K562 (cell line): ENCODE measurements around the gene HIPK2. TPM values are rescaled to one million over a fixed set of nuclear protein-coding genes. Genes with fewer than 3 reads are reported as not detected.

Experiments
- MAFG ChIP-seq: fragments of 450-650 bp; conservative IDR thresholded peaks from 2 replicates; pipeline ENCODE4 v1.6.1; 2016; ENCODE audit warnings: missing genetic modification characterization, missing compliant biosample characterization
- SRSF3 ChIP-seq: fragments of 200-400 bp; formaldehyde crosslinking; IDR thresholded peaks from 2 replicates; pipeline ENCODE4 v1.6.1; 2016; ENCODE audit warnings: mild to moderate bottlenecking, low read length, moderate library complexity; ENCODE audit not compliant: insufficient read depth
- ZHX1 ChIP-seq: fragments of 150-350 bp; conservative IDR thresholded peaks from 2 replicates; pipeline ENCODE4 v1.6.1; 2014; ENCODE audit warnings: low read length
- ZNF263 ChIP-seq: sonication (generic); formaldehyde crosslinking; IDR thresholded peaks from 2 replicates; pipeline ENCODE4 v1.8.0; 2022; ENCODE audit warnings: mild to moderate bottlenecking, missing genetic modification reagents, borderline replicate concordance
- polyA plus RNA-seq, 8 experiments: library from polyadenylated mRNA; depleted of rRNA in 4 of 8; stranded (reverse) in 5 of 8; unstranded in 3 of 8; fragments of >200 nt; fragmentation: Nextera tagmentation in 2 of 8; fragmentation: Illumina TruSeq in 1 of 8; extraction: Ambion mirVana in 2 of 8; extraction: Trizol in 1 of 8; gene quantifications; 2 replicates each; pipeline versions ENCODE4 v1.2.1 to v1.2.3, GENCODE V29; 2011 to 2014; ENCODE audit warnings: inconsistent platforms in 1 of 8, missing spikeins in 1 of 8
- total RNA-seq, 7 experiments: library from RNA; depleted of rRNA in 6 of 7; stranded (reverse); fragments of >200 nt in 6 of 7; fragmentation: Illumina TruSeq in 2 of 7; extraction: Trizol in 2 of 7; gene quantifications; 2 replicates each; pipeline versions ENCODE4 v1.2.1 to v1.2.3, GENCODE V29; 2011 to 2021; ENCODE audit warnings: low replicate concordance in 1 of 7
- TF ChIP-seq, protein P1 (sequence below): fragments of 450-650 bp; IDR thresholded peaks from 2 replicates; pipeline ENCODE4 v1.6.1; 2016; ENCODE audit warnings: mild to moderate bottlenecking, moderate library complexity
- TF ChIP-seq, protein P2 (sequence below), 3 experiments: fragments of 200-800 bp in 1 of 3; sonication (Bioruptor generic) in 1 of 3; sonication (generic) in 1 of 3; formaldehyde crosslinking in 1 of 3; IDR thresholded peaks; 2 replicates each; pipeline versions ENCODE4 v1.6.1 to v1.8.0; 2016 to 2022; ENCODE audit warnings: mild to moderate bottlenecking in 2 of 3, missing compliant biosample characterization in 2 of 3, missing genetic modification characterization in 2 of 3, missing genetic modification reagents in 1 of 3
- TF ChIP-seq, protein P3 (sequence below): fragments of 250-450 bp; sonication (Bioruptor Pico); IDR thresholded peaks from 2 replicates; pipeline ENCODE4 v1.9.0; 2021; ENCODE audit warnings: mild to moderate bottlenecking

The HIPK2 gene
- total and polyA plus RNA-seq, 9 of the 15 experiments (the other 6 are each of a cell fraction or from before 2014, with no cell fraction given) = 0.69 to 19.8 (median 5.1) TPM

DNA sequence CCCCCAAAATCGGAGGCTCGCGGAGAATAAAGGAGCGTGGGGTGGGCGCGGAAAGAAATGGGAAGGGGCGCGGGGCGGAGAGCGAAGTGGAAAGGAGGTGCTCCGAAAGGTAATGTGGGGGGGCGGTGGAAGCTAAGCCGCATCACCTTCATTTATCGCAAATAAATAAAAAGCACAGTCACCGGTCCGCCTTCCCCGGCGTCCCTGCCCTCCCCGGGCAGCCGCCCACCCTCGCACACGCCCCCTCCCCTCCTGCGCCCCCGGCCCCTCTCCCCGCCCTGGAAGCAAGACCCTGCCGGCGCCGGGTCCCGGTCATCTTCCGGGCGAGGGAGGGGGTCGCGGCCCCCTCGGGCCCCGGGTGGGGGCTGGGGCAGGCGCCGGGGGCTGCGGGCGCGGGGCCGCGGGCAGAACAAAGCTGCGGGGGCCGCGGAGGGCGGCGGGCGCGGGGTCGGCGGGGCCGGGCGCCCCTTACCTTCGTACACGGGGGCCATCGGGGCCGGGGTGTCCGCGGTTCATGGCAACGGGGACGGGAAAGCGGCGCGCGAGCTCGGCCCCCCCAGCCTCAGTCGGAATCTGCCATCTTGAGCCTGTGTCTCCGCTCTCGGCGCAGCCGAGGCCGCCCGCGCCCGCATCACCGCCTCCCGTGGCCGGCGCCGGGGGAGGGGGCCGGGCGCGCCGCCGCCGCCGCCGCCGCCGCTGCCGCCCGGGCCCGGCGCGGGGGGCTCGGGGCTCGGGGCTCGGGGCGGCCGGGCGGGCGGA lies 486 bp downstream of the HIPK2 start (continued):
- TF ChIP-seq ZHX1 (no peak), SRSF3 (0 out of 2 replicates have a peak, but pooled peaks have one; percentile 20), MAFG (tag) (peak; percentile 34; the same call in 1 of the 2 replicates), ZNF263 (CRISPR knock-in tag) (peak; percentile 27; the same call in 1 of the 2 replicates)
- TF ChIP-seq, protein P1, sequence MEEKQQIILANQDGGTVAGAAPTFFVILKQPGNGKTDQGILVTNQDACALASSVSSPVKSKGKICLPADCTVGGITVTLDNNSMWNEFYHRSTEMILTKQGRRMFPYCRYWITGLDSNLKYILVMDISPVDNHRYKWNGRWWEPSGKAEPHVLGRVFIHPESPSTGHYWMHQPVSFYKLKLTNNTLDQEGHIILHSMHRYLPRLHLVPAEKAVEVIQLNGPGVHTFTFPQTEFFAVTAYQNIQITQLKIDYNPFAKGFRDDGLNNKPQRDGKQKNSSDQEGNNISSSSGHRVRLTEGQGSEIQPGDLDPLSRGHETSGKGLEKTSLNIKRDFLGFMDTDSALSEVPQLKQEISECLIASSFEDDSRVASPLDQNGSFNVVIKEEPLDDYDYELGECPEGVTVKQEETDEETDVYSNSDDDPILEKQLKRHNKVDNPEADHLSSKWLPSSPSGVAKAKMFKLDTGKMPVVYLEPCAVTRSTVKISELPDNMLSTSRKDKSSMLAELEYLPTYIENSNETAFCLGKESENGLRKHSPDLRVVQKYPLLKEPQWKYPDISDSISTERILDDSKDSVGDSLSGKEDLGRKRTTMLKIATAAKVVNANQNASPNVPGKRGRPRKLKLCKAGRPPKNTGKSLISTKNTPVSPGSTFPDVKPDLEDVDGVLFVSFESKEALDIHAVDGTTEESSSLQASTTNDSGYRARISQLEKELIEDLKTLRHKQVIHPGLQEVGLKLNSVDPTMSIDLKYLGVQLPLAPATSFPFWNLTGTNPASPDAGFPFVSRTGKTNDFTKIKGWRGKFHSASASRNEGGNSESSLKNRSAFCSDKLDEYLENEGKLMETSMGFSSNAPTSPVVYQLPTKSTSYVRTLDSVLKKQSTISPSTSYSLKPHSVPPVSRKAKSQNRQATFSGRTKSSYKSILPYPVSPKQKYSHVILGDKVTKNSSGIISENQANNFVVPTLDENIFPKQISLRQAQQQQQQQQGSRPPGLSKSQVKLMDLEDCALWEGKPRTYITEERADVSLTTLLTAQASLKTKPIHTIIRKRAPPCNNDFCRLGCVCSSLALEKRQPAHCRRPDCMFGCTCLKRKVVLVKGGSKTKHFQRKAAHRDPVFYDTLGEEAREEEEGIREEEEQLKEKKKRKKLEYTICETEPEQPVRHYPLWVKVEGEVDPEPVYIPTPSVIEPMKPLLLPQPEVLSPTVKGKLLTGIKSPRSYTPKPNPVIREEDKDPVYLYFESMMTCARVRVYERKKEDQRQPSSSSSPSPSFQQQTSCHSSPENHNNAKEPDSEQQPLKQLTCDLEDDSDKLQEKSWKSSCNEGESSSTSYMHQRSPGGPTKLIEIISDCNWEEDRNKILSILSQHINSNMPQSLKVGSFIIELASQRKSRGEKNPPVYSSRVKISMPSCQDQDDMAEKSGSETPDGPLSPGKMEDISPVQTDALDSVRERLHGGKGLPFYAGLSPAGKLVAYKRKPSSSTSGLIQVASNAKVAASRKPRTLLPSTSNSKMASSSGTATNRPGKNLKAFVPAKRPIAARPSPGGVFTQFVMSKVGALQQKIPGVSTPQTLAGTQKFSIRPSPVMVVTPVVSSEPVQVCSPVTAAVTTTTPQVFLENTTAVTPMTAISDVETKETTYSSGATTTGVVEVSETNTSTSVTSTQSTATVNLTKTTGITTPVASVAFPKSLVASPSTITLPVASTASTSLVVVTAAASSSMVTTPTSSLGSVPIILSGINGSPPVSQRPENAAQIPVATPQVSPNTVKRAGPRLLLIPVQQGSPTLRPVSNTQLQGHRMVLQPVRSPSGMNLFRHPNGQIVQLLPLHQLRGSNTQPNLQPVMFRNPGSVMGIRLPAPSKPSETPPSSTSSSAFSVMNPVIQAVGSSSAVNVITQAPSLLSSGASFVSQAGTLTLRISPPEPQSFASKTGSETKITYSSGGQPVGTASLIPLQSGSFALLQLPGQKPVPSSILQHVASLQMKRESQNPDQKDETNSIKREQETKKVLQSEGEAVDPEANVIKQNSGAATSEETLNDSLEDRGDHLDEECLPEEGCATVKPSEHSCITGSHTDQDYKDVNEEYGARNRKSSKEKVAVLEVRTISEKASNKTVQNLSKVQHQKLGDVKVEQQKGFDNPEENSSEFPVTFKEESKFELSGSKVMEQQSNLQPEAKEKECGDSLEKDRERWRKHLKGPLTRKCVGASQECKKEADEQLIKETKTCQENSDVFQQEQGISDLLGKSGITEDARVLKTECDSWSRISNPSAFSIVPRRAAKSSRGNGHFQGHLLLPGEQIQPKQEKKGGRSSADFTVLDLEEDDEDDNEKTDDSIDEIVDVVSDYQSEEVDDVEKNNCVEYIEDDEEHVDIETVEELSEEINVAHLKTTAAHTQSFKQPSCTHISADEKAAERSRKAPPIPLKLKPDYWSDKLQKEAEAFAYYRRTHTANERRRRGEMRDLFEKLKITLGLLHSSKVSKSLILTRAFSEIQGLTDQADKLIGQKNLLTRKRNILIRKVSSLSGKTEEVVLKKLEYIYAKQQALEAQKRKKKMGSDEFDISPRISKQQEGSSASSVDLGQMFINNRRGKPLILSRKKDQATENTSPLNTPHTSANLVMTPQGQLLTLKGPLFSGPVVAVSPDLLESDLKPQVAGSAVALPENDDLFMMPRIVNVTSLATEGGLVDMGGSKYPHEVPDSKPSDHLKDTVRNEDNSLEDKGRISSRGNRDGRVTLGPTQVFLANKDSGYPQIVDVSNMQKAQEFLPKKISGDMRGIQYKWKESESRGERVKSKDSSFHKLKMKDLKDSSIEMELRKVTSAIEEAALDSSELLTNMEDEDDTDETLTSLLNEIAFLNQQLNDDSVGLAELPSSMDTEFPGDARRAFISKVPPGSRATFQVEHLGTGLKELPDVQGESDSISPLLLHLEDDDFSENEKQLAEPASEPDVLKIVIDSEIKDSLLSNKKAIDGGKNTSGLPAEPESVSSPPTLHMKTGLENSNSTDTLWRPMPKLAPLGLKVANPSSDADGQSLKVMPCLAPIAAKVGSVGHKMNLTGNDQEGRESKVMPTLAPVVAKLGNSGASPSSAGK = no peak
- TF ChIP-seq, protein P2, sequence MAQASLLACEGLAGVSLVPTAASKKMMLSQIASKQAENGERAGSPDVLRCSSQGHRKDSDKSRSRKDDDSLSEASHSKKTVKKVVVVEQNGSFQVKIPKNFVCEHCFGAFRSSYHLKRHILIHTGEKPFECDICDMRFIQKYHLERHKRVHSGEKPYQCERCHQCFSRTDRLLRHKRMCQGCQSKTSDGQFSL (CRISPR knock-in tag; IDR thresholded peaks at IDR 0.05) = peak; percentile 95; the same call in 1 of the 2 replicates
- TF ChIP-seq, protein P2 (tag; IDR thresholded peaks at IDR 0.05) = peak in 1 of 2 experiments; percentile 94; a peak in 2 of 4 replicates
- TF ChIP-seq, protein P3, sequence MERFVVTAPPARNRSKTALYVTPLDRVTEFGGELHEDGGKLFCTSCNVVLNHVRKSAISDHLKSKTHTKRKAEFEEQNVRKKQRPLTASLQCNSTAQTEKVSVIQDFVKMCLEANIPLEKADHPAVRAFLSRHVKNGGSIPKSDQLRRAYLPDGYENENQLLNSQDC (CRISPR knock-in tag) = no peak
